Upper lobe of left lung (tissue), 6 donors: ENCODE results near the gene FBXL20. TPM values are rescaled to one million over a fixed set of nuclear protein-coding genes. Genes with fewer than 3 reads are reported as not detected.
A peak's percentile ranks its signal among the peaks of the same experiment; 100 is the strongest.

ENCODE experiments used
- ATAC-seq, 2 donors: fragments of 200-7000 bp; cut with Tn5 transposase; one replicate each; pipeline ENCODE4 v1.9.1; 2022; ENCODE audit warnings: mild to moderate bottlenecking in 2 of 2, moderate library complexity in 2 of 2; ENCODE audit not compliant: low FRiP score in 2 of 2
- DNase-seq, 2 donors: peaks; one replicate each; pipeline ENCODE4 v3.0.0-alpha.2; 2019 to 2020
- H3K27ac ChIP-seq, 4 donors: fragments of 200-600 bp; sonication (generic); one replicate each; pipeline ENCODE4 v1.5.1; 2016 to 2019
- H3K27me3 ChIP-seq, 4 donors: fragments of 200-600 bp; sonication (generic); one replicate each; pipeline ENCODE4 v1.5.1; 2017 to 2019
- H3K36me3 ChIP-seq, 4 donors: fragments of 200-600 bp; sonication (generic); one replicate each; pipeline ENCODE4 v1.5.1; 2016 to 2019
- H3K4me1 ChIP-seq, 4 donors: fragments of 200-600 bp; sonication (generic); one replicate each; pipeline ENCODE4 v1.5.1; 2018 to 2019
- H3K4me3 ChIP-seq, 4 donors: fragments of 200-600 bp; sonication (generic); one replicate each; pipeline ENCODE4 v1.5.1; 2017 to 2019; ENCODE audit warnings: mild to moderate bottlenecking in 2 of 4, moderate library complexity in 1 of 4
- H3K9me3 ChIP-seq, 4 donors: fragments of 200-600 bp; sonication (generic); one replicate each; pipeline ENCODE4 v1.5.1; 2018 to 2019
- CTCF ChIP-seq, 6 experiments: fragments of 450-650 bp in 4 of 6; fragments of 200-600 bp in 2 of 6; sonication (generic) in 2 of 6; IDR thresholded peaks; one replicate each; pipeline ENCODE4 v1.5.1; 2016 to 2019; ENCODE audit warnings: antibody characterized with exemption in 6 of 6
- EP300 ChIP-seq, 4 donors: sonication (generic); formaldehyde crosslinking; IDR thresholded peaks; one replicate each; pipeline ENCODE4 v1.5.1; 2017; ENCODE audit warnings: antibody characterized with exemption in 4 of 4, control low read depth in 2 of 4
- POLR2A ChIP-seq, 4 donors: fragments of 450-650 bp; IDR thresholded peaks; one replicate each; pipeline ENCODE4 v1.5.1; 2016 to 2017; ENCODE audit warnings: antibody characterized with exemption in 4 of 4, mild to moderate bottlenecking in 2 of 4
- POLR2AphosphoS5 ChIP-seq, 2 donors: sonication (generic); formaldehyde crosslinking; IDR thresholded peaks; one replicate each; pipeline ENCODE4 v1.5.1; 2017; ENCODE audit warnings: antibody characterized with exemption in 2 of 2
- WGBS, 2 donors: methylation state at CpG; one replicate each; pipeline ENCODE4 v1.1.5; 2017 to 2018; 5-methylcytosine and 5-hydroxymethylcytosine counted together
- total RNA-seq, 6 donors: library from RNA; depleted of rRNA in 4 of 6; stranded (reverse); fragments of >200 nt in 4 of 6; gene quantifications; one replicate each; pipeline versions ENCODE4 v1.1.0 to v1.2.1, GENCODE V29; 2016 to 2021
- donor health status: DM: no; HTN: no; CAD: no; lungs with moderate emphysema.
- donor health status: DM: no; HTN: yes; CAD: no; lungs with severe emphysema.

Gene FBXL20
- total RNA-seq, 6 donors from 2014 or later, result 7.6 to 53.4 (median 30.4) TPM

GRCh38 chr17:39244016-39244599 lies 157.3 kb downstream of the FBXL20 start:
- Histone ChIP-seq H3K4me1 (peaks cover 4 to 25% (median 7%) of the 10 kb centered on the region in 4 donors), H3K36me3 (no peaks in the 10 kb centered on the region), H3K27ac (no peak overlapping the region), H3K4me3 (no peak overlapping the region), H3K27me3 (no peaks in the 10 kb centered on the region), H3K9me3 (no peaks in the 10 kb centered on the region)
- DNase-seq, result no peak
- no peak for TF ChIP-seq POLR2AphosphoS5 (IDR thresholded peaks at IDR 0.05)
- no peak for TF ChIP-seq CTCF (IDR thresholded peaks at IDR 0.05)
- no peak for TF ChIP-seq EP300 (IDR thresholded peaks at IDR 0.05)
- 37 to 43% methylated on average over 9 to 11 of the region's 11 CpGs for WGBS, 2 donors
- ATAC-seq, result no peak

GRCh38 chr17:39243155-39243554 lies 158.3 kb downstream of the FBXL20 start:
- TF ChIP-seq POLR2AphosphoS5 (IDR thresholded peaks at IDR 0.05) (no peak), CTCF (IDR thresholded peaks at IDR 0.05) (no peak), POLR2A (IDR thresholded peaks at IDR 0.05) (no peak), EP300 (IDR thresholded peaks at IDR 0.05) (no peak)
- ATAC-seq (no peak), DNase-seq (no peak)
- Histone ChIP-seq H3K4me1 (peaks cover 7 to 34% (median 14%) of the 10 kb centered on the region in 4 donors), H3K27ac (no peak overlapping the region), H3K27me3 (no peaks in the 10 kb centered on the region), H3K36me3 (no peaks in the 10 kb centered on the region), H3K4me3 (no peak overlapping the region), H3K9me3 (no peaks in the 10 kb centered on the region)
- 72 to 84% methylated on average over 8 of the region's 8 CpGs for WGBS, 2 donors

- 83 to 84% methylated on average over 5 of the region's 5 CpGs for WGBS, 2 donors
- Histone ChIP-seq H3K27ac (no peak overlapping the region), H3K4me3 (no peak overlapping the region), H3K36me3 (no peaks in the 10 kb centered on the region), H3K9me3 (no peaks in the 10 kb centered on the region), H3K4me1 (peaks cover 7 to 43% (median 16%) of the 10 kb centered on the region in 4 donors), H3K27me3 (no peaks in the 10 kb centered on the region)
- DNase-seq (no peak), ATAC-seq (no peak)
- TF ChIP-seq POLR2AphosphoS5 (IDR thresholded peaks at IDR 0.05) (no peak), POLR2A (IDR thresholded peaks at IDR 0.05) (no peak), EP300 (IDR thresholded peaks at IDR 0.05) (no peak), CTCF (IDR thresholded peaks at IDR 0.05) (no peak)
These were observed 160.8 kb downstream of the FBXL20 start for GRCh38 chr17:39240631-39241030.

GRCh38 chr17:39239640-39240314 lies 161.6 kb downstream of the FBXL20 start:
- peak; percentile 77 to 87 for DNase-seq
- Histone ChIP-seq H3K27ac (no peak overlapping the region), H3K4me3 (no peak overlapping the region), H3K9me3 (no peaks in the 10 kb centered on the region), H3K36me3 (no peaks in the 10 kb centered on the region), H3K4me1 (peaks cover 5 to 34% (median 16%) of the 10 kb centered on the region in 4 donors), H3K27me3 (no peaks in the 10 kb centered on the region)
- whole genome bisulfite sequencing, 2 donors, result 28 to 33% methylated on average over 11 to 16 of the region's 16 CpGs
- peak; percentile 55 to 72 for ATAC-seq
- TF ChIP-seq CTCF (IDR thresholded peaks at IDR 0.05), result peak; percentile 42 to 77 (median 66)
- TF ChIP-seq POLR2A (IDR thresholded peaks at IDR 0.05), result no peak
